Brain microvascular endothelial cell (primary cell): ENCODE data around the gene ITPK1.

Source experiments
- DNase-seq: peaks from one replicate; pipeline ENCODE4 v3.0.0-alpha.2; 2020
- H3K27ac ChIP-seq: fragments of 250-450 bp; sonication (Bioruptor Pico); 2 replicates; pipeline ENCODE4 v1.5.1; 2020; ENCODE audit warnings: mild to moderate bottlenecking, moderate library complexity
- H3K27me3 ChIP-seq: fragments of 250-450 bp; sonication (Bioruptor Pico); replicated peaks from 2 replicates; pipeline ENCODE4 v1.5.1; 2020; ENCODE audit warnings: mild to moderate bottlenecking
- H3K36me3 ChIP-seq: fragments of 250-450 bp; sonication (Bioruptor Pico); replicated peaks from 2 replicates; pipeline ENCODE4 v1.5.1; 2020; ENCODE audit warnings: mild to moderate bottlenecking
- H3K4me3 ChIP-seq: 2 replicates; pipeline ENCODE4 v1.5.1; 2011; ENCODE audit warnings: low read depth, mild to moderate bottlenecking, control low read depth, low read length, moderate library complexity
- CTCF ChIP-seq: IDR thresholded peaks from 2 replicates; pipeline ENCODE4 v1.5.1; 2011; ENCODE audit warnings: low read depth, mild to moderate bottlenecking, moderate library complexity, low read length, control low read depth, inconsistent platforms; ENCODE audit errors: missing control alignments
- in situ Hi-C: cut with HindIII; loops from 2 replicates; pipeline ENCODE4 v1.10.0; 2017; ENCODE audit warnings: low sequenced_read_pairs, low pct_ligation_motif_present

ITPK1 gene

GRCh38 chr14:92940543-92940942, 175.2 kb downstream of the ITPK1 start:
- Histone ChIP-seq H3K27ac (no peak overlapping the region), H3K36me3 (no peaks in the 10 kb centered on the region), H3K27me3 (no peaks in the 10 kb centered on the region), H3K4me3 (no peak overlapping the region)
- TF ChIP-seq CTCF, result no peak
- no peak for DNase-seq
- in situ Hi-C loops, result loop anchor here (25.0 kb wide), 1 partner anchor 197 kb away; no protein-coding TSS in a partner anchor

GRCh38 chr14:92939699-92940098, 176.0 kb downstream of the ITPK1 start:
- TF ChIP-seq CTCF, result no peak
- Histone ChIP-seq H3K27ac (no peak overlapping the region), H3K27me3 (no peaks in the 10 kb centered on the region), H3K36me3 (no peaks in the 10 kb centered on the region), H3K4me3 (no peak overlapping the region)
- no peak for DNase-seq
- in situ Hi-C loops, result loop anchor here (25.0 kb wide), 1 partner anchor 198 kb away; no protein-coding TSS in a partner anchor

GRCh38 chr14:92938890-92939671, 176.6 kb downstream of the ITPK1 start:
- in situ Hi-C loops, result loop anchor here (25.0 kb wide), 1 partner anchor 198 kb away; no protein-coding TSS in a partner anchor
- Histone ChIP-seq H3K27me3 (no peaks in the 10 kb centered on the region), H3K4me3 (no peak overlapping the region), H3K36me3 (no peaks in the 10 kb centered on the region), H3K27ac (no peak overlapping the region)
- no peak for TF ChIP-seq CTCF
- DNase-seq, result no peak

- no peaks in the 10 kb centered on the region for H3K36me3 ChIP-seq
- no peak for DNase-seq
- peak; percentile 22 for TF ChIP-seq CTCF
- no peaks in the 10 kb centered on the region for H3K27me3 ChIP-seq
- no peak overlapping the region for H3K4me3 ChIP-seq
- in situ Hi-C loops, result loop anchor here (25.0 kb wide), 1 partner anchor 199 kb away; no protein-coding TSS in a partner anchor
- H3K27ac ChIP-seq, result no peak overlapping the region
Measured at GRCh38 chr14:92938235-92938875, 177.4 kb downstream of the ITPK1 start.

- no peak for DNase-seq
- H3K36me3 ChIP-seq, result no peaks in the 10 kb centered on the region
- H3K27ac ChIP-seq, result no peak overlapping the region
- in situ Hi-C loops, result loop anchor here (25.0 kb wide), 1 partner anchor 200 kb away; no protein-coding TSS in a partner anchor
- TF ChIP-seq CTCF, result no peak
- no peaks in the 10 kb centered on the region for H3K27me3 ChIP-seq
- no peak overlapping the region for H3K4me3 ChIP-seq
Measured at GRCh38 chr14:92937051-92937937, 178.4 kb downstream of the ITPK1 start.
